ENCODE measurements around the gene C2orf92. TPM values are rescaled to one million over a fixed set of nuclear protein-coding genes. Genes with fewer than 3 reads are reported as not detected.

The C2orf92 gene
- total RNA-seq, 1 donor from 2014 or later = 11.0 TPM

- Histone ChIP-seq H3K27ac (no peak overlapping the region), H3K36me3 (no peaks in the 10 kb centered on the region), H3K27me3 (no peaks in the 10 kb centered on the region), H3K4me1 (no peaks in the 10 kb centered on the region), H3K9me3 (no peaks in the 10 kb centered on the region), H3K4me3 (no peak overlapping the region)
- DNase-seq (ENCODE audit: extremely low spot score in 2 of 2) = no peak
- TF ChIP-seq POLR2AphosphoS5 (IDR thresholded peaks at IDR 0.05; ENCODE audit: insufficient read depth in 1 of 2, low read depth in 1 of 2) (no peak), CTCF (IDR thresholded peaks at IDR 0.05) (no peak), POLR2A (IDR thresholded peaks at IDR 0.05) (no peak)
- intact Hi-C loops (cut with DNase I) = no loop called here
These were observed 63.2 kb downstream of the C2orf92 start for GRCh38 chr2:97732436-97733340.

- Histone ChIP-seq H3K27me3 (no peaks in the 10 kb centered on the region), H3K4me3 (no peak overlapping the region), H3K27ac (no peak overlapping the region), H3K36me3 (no peaks in the 10 kb centered on the region), H3K9me3 (no peaks in the 10 kb centered on the region), H3K4me1 (no peaks in the 10 kb centered on the region)
- TF ChIP-seq POLR2A (IDR thresholded peaks at IDR 0.05) = no peak
- TF ChIP-seq POLR2AphosphoS5 (IDR thresholded peaks at IDR 0.05; ENCODE audit: insufficient read depth in 1 of 2, low read depth in 1 of 2) = no peak
- TF ChIP-seq CTCF (IDR thresholded peaks at IDR 0.05) = no peak
- no peak for DNase-seq (ENCODE audit: extremely low spot score in 2 of 2)
- intact Hi-C loops (cut with DNase I) = no loop called here
These were observed 64.0 kb downstream of the C2orf92 start for GRCh38 chr2:97733341-97734035.

GRCh38 chr2:97734061-97735051, 64.8 kb downstream of the C2orf92 start:
- intact Hi-C loops (cut with DNase I) = no loop called here
- Histone ChIP-seq H3K9me3 (no peaks in the 10 kb centered on the region), H3K27me3 (no peaks in the 10 kb centered on the region), H3K27ac (no peak overlapping the region), H3K4me3 (no peak overlapping the region), H3K36me3 (no peaks in the 10 kb centered on the region), H3K4me1 (no peaks in the 10 kb centered on the region)
- no peak for DNase-seq (ENCODE audit: extremely low spot score in 2 of 2)
- TF ChIP-seq POLR2A (IDR thresholded peaks at IDR 0.05) = no peak
- no peak for TF ChIP-seq CTCF (IDR thresholded peaks at IDR 0.05)
- no peak for TF ChIP-seq POLR2AphosphoS5 (IDR thresholded peaks at IDR 0.05; ENCODE audit: insufficient read depth in 1 of 2, low read depth in 1 of 2)

GRCh38 chr2:97735161-97735561, 65.6 kb downstream of the C2orf92 start:
- intact Hi-C loops (cut with DNase I) = no loop called here
- Histone ChIP-seq H3K4me1 (no peaks in the 10 kb centered on the region), H3K27ac (no peak overlapping the region), H3K9me3 (no peaks in the 10 kb centered on the region), H3K27me3 (no peaks in the 10 kb centered on the region), H3K4me3 (no peak overlapping the region), H3K36me3 (no peaks in the 10 kb centered on the region)
- TF ChIP-seq POLR2AphosphoS5 (IDR thresholded peaks at IDR 0.05; ENCODE audit: insufficient read depth in 1 of 2, low read depth in 1 of 2) (no peak), POLR2A (IDR thresholded peaks at IDR 0.05) (no peak), CTCF (IDR thresholded peaks at IDR 0.05) (no peak)
- DNase-seq (ENCODE audit: extremely low spot score in 2 of 2) = no peak

Measured in vagina (tissue), 2 donors.